PC-9 (cell line): ENCODE results near the gene PXMP2. TPM values are rescaled to one million over a fixed set of nuclear protein-coding genes. Genes with fewer than 3 reads are reported as not detected.

Experiments
- BruUV-seq: library from RNA; stranded (reverse); fragments of 400-500 nt; replicated peaks from 2 replicates; lab custom pipeline; 2021; lab: Mats Ljungman, UMichigan
- CTCF ChIA-PET: fragments of 300-600 bp; sonication (Branson Sonifier 250); formaldehyde crosslinking; loops from one replicate; lab custom pipeline; 2022; ENCODE audit warnings: antibody characterized with exemption; lab: Charles Lee
- POLR2A ChIA-PET: fragments of 300-600 bp; sonication (Branson Sonifier 250); formaldehyde crosslinking; loops from one replicate; lab custom pipeline; 2022; ENCODE audit warnings: antibody characterized with exemption; ENCODE audit not compliant: unreplicated experiment; lab: Charles Lee
- DNase-seq, 2 experiments: peaks; one replicate each; pipeline versions ENCODE4 v3.0.0 to v3.0.0-alpha.2; 2015 to 2022; ENCODE audit warnings: mixed read lengths in 1 of 2
- H2AFZ ChIP-seq: fragments of 200-600 bp; sonication (generic); 2 replicates; pipeline ENCODE4 v1.8.1; 2017; ENCODE audit warnings: antibody characterized with exemption
- H3F3A ChIP-seq: fragments of 200-600 bp; sonication (generic); 2 replicates; pipeline ENCODE4 v1.8.1; 2017; ENCODE audit warnings: antibody characterized with exemption, mild to moderate bottlenecking, low read depth; ENCODE audit not compliant: insufficient read depth
- H3K27ac ChIP-seq: fragments of 200-600 bp; sonication (generic); 2 replicates; pipeline ENCODE4 v1.6.1; 2016; ENCODE audit warnings: mixed run types
- H3K27me3 ChIP-seq: fragments of 200-600 bp; sonication (generic); 2 replicates; pipeline ENCODE4 v1.6.1; 2016; ENCODE audit warnings: low read depth, mixed run types; ENCODE audit not compliant: insufficient read depth
- H3K36me3 ChIP-seq: fragments of 200-600 bp; sonication (generic); 2 replicates; pipeline ENCODE4 v1.6.1; 2016; ENCODE audit warnings: low read depth, mixed run types
- H3K4me1 ChIP-seq: fragments of 200-600 bp; sonication (generic); replicated peaks from 2 replicates; pipeline ENCODE4 v1.6.1; 2016; ENCODE audit warnings: mixed run types; ENCODE audit not compliant: insufficient read depth
- H3K4me2 ChIP-seq: fragments of 200-600 bp; sonication (generic); 2 replicates; pipeline ENCODE4 v1.6.1; 2017; ENCODE audit warnings: mixed run types
- H3K4me3 ChIP-seq: fragments of 200-600 bp; sonication (generic); 2 replicates; pipeline ENCODE4 v1.6.1; 2016; ENCODE audit warnings: mixed run types
- H3K79me2 ChIP-seq: fragments of 200-600 bp; sonication (generic); 2 replicates; pipeline ENCODE4 v1.6.1; 2017; ENCODE audit warnings: low read depth, mixed run types
- H3K9me2 ChIP-seq: fragments of 200-600 bp; sonication (generic); 2 replicates; pipeline ENCODE4 v1.8.1; 2017; ENCODE audit warnings: mild to moderate bottlenecking; ENCODE audit not compliant: insufficient read depth
- H3K9me3 ChIP-seq: fragments of 200-600 bp; sonication (generic); 2 replicates; pipeline ENCODE4 v1.8.1; 2016; ENCODE audit warnings: low read depth; ENCODE audit not compliant: insufficient read depth
- H4K20me1 ChIP-seq: fragments of 200-600 bp; sonication (generic); 2 replicates; pipeline ENCODE4 v1.8.1; 2017; ENCODE audit not compliant: insufficient read depth
- EZH2 ChIP-seq: fragments of 200-600 bp; sonication (generic); IDR thresholded peaks from 2 replicates; pipeline ENCODE4 v1.8.0; 2017; ENCODE audit warnings: antibody characterized with exemption, low read depth
- intact Hi-C: fragments of 100-400 bp; cut with micrococcal nuclease; formaldehyde crosslinking; loops from one replicate; pipeline ENCODE4 v1.10.0; 2022; ENCODE audit not compliant: unreplicated experiment
- total RNA-seq: library from RNA; stranded (reverse); gene quantifications from 2 replicates; pipeline ENCODE4 v1.2.3, GENCODE V29; 2021
- TF ChIP-seq, protein P1 (sequence below): fragments of 200-600 bp; sonication (generic); conservative IDR thresholded peaks from 2 replicates; pipeline ENCODE4 v1.6.1; 2017; ENCODE audit warnings: mixed run types, antibody characterized with exemption, mild to moderate bottlenecking, moderate library complexity

Gene PXMP2
- total RNA-seq, 1 experiment from 2014 or later = 38.6 TPM

DNA sequence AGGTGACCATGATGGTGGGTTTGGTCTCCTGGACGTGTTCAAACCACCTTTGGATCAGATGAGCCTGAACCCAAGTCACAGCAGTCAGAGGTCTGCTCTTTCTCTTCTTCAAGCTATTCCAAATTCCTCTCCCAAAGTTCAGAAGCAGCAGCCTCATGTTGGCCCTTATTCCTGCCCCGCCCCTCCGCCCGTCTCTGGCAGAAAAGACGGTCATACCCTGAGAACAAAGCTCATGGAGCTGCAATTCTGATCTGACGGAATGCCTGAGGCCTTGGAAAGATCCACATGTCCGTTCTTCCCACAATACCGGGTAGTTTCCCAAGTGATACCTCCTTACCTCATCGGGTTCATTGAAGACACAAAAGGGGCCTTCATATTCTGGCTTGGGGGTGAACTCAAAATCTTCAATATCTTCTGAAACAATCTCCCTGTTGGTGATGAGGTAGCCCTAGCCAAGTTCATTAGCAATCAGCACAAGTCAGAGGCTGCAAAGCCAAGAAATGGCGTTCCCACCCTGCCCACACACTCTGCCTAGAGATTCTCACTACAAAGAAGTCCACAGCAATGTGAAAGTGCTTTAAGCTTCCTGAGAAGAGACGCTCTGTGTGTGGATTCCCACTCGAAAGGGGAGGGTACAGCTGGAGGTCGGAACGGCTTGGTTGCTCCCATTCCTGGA lies 11.5 kb upstream of the PXMP2 start:
- Histone ChIP-seq H3K36me3 (peaks cover 15% of the 10 kb centered on the region), H3K9me3 (no peaks in the 10 kb centered on the region), H3K9me2 (no peaks in the 10 kb centered on the region), H3K4me3 (no peak overlapping the region), H2AFZ (no peak overlapping the region), H3K79me2 (peaks cover 3% of the 10 kb centered on the region; the same call in 1 of the 2 replicates), H3K27ac (no peak overlapping the region), H3K27me3 (no peaks in the 10 kb centered on the region), H3K4me1 (no peaks in the 10 kb centered on the region), H3K4me2 (no peak overlapping the region), H3F3A (no peaks in the 10 kb centered on the region), H4K20me1 (peaks cover 6% of the 10 kb centered on the region; the same call in 1 of the 2 replicates)
- no TSS peak for BruUV-seq
- intact Hi-C loops = no loop called here
- TF ChIP-seq EZH2 = no peak
- TF ChIP-seq, protein P1, sequence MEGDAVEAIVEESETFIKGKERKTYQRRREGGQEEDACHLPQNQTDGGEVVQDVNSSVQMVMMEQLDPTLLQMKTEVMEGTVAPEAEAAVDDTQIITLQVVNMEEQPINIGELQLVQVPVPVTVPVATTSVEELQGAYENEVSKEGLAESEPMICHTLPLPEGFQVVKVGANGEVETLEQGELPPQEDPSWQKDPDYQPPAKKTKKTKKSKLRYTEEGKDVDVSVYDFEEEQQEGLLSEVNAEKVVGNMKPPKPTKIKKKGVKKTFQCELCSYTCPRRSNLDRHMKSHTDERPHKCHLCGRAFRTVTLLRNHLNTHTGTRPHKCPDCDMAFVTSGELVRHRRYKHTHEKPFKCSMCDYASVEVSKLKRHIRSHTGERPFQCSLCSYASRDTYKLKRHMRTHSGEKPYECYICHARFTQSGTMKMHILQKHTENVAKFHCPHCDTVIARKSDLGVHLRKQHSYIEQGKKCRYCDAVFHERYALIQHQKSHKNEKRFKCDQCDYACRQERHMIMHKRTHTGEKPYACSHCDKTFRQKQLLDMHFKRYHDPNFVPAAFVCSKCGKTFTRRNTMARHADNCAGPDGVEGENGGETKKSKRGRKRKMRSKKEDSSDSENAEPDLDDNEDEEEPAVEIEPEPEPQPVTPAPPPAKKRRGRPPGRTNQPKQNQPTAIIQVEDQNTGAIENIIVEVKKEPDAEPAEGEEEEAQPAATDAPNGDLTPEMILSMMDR = no peak
- ChIA-PET CTCF (no interaction called here), POLR2A (no interaction called here)
- no peak for DNase-seq

DNA sequence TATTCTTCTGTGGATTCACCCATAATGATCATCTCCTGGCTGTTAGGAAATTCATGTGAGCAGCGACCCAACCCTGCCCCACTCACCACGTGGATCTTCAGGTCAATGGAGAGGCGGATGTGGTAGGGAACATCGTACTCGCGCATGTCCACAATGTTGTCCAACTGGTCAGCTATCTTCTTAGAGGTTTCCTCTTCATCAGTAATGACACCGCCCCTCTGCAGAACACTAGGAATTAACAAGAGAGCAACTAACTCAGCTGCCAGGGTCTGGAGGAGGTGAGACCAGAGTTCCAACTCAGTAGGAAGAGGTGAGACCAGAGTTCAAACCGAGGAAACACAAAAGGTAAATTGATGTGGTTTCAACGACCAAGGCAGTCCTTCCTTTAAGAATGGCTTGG lies 9.9 kb upstream of the PXMP2 start:
- peaks cover 10% of the 10 kb centered on the region for H3K36me3 ChIP-seq
- no peak for TF ChIP-seq EZH2
- TF ChIP-seq, protein P1 = no peak

DNA sequence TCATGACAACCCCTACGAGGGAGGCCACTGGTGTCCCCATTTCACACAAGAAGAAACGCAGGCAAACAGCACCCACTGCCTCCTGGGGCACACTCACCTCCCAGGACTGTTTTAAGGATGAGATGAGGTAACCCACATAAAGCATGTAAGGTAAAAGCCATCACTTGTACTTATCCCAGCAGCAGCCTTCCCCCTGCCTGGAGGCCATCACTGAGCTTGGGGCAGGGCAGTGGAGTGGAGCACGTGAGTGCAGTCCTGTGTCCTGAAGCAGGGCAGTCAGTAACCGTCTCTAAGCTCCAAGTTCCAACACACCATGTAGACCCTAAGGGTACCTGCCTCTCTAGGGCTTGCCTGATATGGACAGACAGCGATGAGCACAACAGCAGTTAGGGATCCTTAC lies 2.0 kb upstream of the PXMP2 start:
- ChIA-PET CTCF (no interaction called here), POLR2A (no interaction called here)
- no peak overlapping the region for H3K27ac ChIP-seq
- BruUV-seq = TSS peak; percentile 71
- H3K9me3 ChIP-seq = no peaks in the 10 kb centered on the region
- no peak for DNase-seq
- no peak for TF ChIP-seq EZH2
- TF ChIP-seq, protein P1 = no peak
- peaks cover 13% of the 10 kb centered on the region for H3K4me1 ChIP-seq
- H3K27me3 ChIP-seq = no peaks in the 10 kb centered on the region
- intact Hi-C loops = no loop called here
- H2AFZ ChIP-seq = no peak overlapping the region
- H3K79me2 ChIP-seq = peaks cover 51% of the 10 kb centered on the region
- no peaks in the 10 kb centered on the region for H3K36me3 ChIP-seq
- peak overlapping the region; percentile 19; the same call in 1 of the 2 replicates for H3K4me2 ChIP-seq
- H4K20me1 ChIP-seq = peaks cover 5% of the 10 kb centered on the region; the same call in 1 of the 2 replicates
- no peaks in the 10 kb centered on the region for H3F3A ChIP-seq
- H3K4me3 ChIP-seq = no peak overlapping the region
- H3K9me2 ChIP-seq = no peaks in the 10 kb centered on the region

More for the DNA sequence above, 9.9 kb upstream of the PXMP2 start:
- Histone ChIP-seq H3K9me3 (no peaks in the 10 kb centered on the region), H3K4me3 (no peak overlapping the region), H3K27ac (no peak overlapping the region), H3F3A (no peaks in the 10 kb centered on the region), H2AFZ (no peak overlapping the region), H3K9me2 (no peaks in the 10 kb centered on the region), H4K20me1 (peaks cover 6% of the 10 kb centered on the region; the same call in 1 of the 2 replicates), H3K4me1 (no peaks in the 10 kb centered on the region), H3K27me3 (no peaks in the 10 kb centered on the region), H3K4me2 (no peak overlapping the region), H3K79me2 (peaks cover 16% of the 10 kb centered on the region)
- DNase-seq = no peak
- ChIA-PET POLR2A (no interaction called here), CTCF (no interaction called here)
- intact Hi-C loops = no loop called here
- no TSS peak for BruUV-seq
